ENCODE data around the gene ZNF688. TPM values are rescaled to one million over a fixed set of nuclear protein-coding genes. Genes with fewer than 3 reads are reported as not detected.

The ZNF688 gene
- total RNA-seq, 4 donors from 2014 or later, result 9.9 to 33.0 (median 20.0) TPM

DNA sequence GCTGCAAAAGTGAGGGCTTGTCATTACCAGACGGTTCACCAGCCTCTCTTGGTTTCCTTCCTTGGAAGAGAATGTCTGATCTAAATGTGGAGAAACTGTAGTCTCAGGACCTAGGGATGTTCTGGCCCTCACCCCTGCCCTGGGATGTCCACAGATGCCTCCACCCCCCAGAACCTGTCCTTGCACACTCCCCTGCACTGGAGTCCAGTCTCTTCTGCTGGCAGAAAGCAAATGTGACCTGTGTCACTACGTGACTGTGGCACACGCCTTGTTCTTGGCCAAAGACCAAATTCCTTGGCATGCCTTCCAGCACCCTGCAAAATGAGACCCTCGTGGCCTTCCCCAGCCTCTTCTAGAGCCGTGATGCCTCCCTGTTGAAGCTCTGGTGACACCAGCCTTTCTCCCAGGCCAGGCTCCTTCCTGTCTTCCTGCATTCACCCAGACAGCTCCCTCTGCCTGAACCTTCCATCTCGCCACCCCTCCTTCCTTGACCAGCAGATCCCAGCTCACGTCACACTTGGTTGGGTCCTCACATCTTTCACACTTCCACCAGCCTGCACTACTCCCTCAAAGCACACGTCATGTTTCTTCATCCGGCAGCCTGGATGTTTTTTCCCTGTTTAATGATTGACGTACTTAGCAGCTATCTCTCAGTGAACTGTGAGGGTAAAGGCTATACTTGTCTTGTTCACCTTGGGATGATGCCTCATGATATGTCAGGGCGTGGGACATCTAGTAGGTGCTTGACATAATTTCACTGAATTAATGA lies 49.5 kb downstream of the ZNF688 start:
- no peak for DNase-seq (ENCODE audit: low spot score in 2 of 2)
- no peaks in the 10 kb centered on the region for H3K9me3 ChIP-seq
- no peaks in the 10 kb centered on the region for H3K27me3 ChIP-seq
- H3K36me3 ChIP-seq, result peaks cover 11% of the 10 kb centered on the region
- no peak overlapping the region for H3K4me3 ChIP-seq
- no peak overlapping the region for H3K27ac ChIP-seq
- H3K4me1 ChIP-seq, result peaks cover 9% of the 10 kb centered on the region
- TF ChIP-seq POLR2A (IDR thresholded peaks at IDR 0.05) (no peak), EP300 (IDR thresholded peaks at IDR 0.05) (no peak), POLR2AphosphoS5 (IDR thresholded peaks at IDR 0.05) (no peak)
- TF ChIP-seq, protein P1, sequence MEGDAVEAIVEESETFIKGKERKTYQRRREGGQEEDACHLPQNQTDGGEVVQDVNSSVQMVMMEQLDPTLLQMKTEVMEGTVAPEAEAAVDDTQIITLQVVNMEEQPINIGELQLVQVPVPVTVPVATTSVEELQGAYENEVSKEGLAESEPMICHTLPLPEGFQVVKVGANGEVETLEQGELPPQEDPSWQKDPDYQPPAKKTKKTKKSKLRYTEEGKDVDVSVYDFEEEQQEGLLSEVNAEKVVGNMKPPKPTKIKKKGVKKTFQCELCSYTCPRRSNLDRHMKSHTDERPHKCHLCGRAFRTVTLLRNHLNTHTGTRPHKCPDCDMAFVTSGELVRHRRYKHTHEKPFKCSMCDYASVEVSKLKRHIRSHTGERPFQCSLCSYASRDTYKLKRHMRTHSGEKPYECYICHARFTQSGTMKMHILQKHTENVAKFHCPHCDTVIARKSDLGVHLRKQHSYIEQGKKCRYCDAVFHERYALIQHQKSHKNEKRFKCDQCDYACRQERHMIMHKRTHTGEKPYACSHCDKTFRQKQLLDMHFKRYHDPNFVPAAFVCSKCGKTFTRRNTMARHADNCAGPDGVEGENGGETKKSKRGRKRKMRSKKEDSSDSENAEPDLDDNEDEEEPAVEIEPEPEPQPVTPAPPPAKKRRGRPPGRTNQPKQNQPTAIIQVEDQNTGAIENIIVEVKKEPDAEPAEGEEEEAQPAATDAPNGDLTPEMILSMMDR (IDR thresholded peaks at IDR 0.05), result no peak
- 52% methylated on average over 10 of the region's 11 CpGs for WGBS

DNA sequence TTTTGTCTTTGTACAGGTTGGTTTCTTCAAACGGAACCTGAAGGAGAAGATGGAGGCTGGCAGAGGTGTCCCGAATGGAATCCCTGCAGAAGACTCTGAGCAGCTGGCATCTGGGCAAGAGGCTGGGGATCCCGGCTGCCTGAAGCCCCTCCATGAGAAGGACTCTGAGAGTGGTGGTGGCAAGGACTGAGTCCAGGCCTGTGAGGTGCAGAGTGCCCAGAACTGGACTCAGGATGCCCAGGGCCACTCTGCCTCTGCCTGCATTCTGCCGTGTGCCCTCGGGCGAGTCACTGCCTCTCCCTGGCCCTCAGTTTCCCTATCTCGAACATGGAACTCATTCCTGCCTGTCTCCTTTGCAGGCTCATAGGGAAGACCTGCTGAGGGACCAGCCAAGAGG lies 50.0 kb downstream of the ZNF688 start:
- Histone ChIP-seq H3K36me3 (peaks cover 11% of the 10 kb centered on the region), H3K9me3 (no peaks in the 10 kb centered on the region), H3K4me3 (no peak overlapping the region), H3K27me3 (no peaks in the 10 kb centered on the region), H3K27ac (no peak overlapping the region), H3K4me1 (peaks cover 9% of the 10 kb centered on the region)
- TF ChIP-seq, protein P1 (IDR thresholded peaks at IDR 0.05), result no peak
- TF ChIP-seq POLR2A (IDR thresholded peaks at IDR 0.05), result no peak
- TF ChIP-seq POLR2AphosphoS5 (IDR thresholded peaks at IDR 0.05), result no peak
- TF ChIP-seq EP300 (IDR thresholded peaks at IDR 0.05), result no peak
- WGBS, result 85% methylated on average over 3 of the region's 7 CpGs
- no peak for DNase-seq (ENCODE audit: low spot score in 2 of 2)

Other genes starting within 250 kb of the ZNF688 start
- gene CD2BP2, start 216.4 kb downstream of the ZNF688 start, total RNA-seq, result 10 to 100 TPM; 21.6 to 34.9 (median 27.7) TPM
- gene TBC1D10B, start 201.2 kb downstream of the ZNF688 start, total RNA-seq, result 10 to 100 TPM; 34.4 to 43.2 (median 38.4) TPM
- gene MYL11, start 196.9 kb downstream of the ZNF688 start, total RNA-seq, result not detected
- gene SEPTIN1, start 189.2 kb downstream of the ZNF688 start, total RNA-seq, result 1 to 10 TPM in 2 of 4 donors, under 1 TPM in 1, not detected in 1; 0.52 to 2.3 (median 1.3) TPM
- 10 to 100 TPM in 1 of 4 donors, 1 to 10 TPM in 3; 6.3 to 12.1 (median 8.1) TPM for gene ZNF48, start 176.3 kb downstream of the ZNF688 start, total RNA-seq
- gene ZNF771, start 164.1 kb downstream of the ZNF688 start, total RNA-seq, result 10 to 100 TPM in 1 of 4 donors, 1 to 10 TPM in 3; 4.9 to 14.3 (median 7.3) TPM
- 10 to 100 TPM; 17.2 to 26.0 (median 20.0) TPM for gene DCTPP1, start 141.7 kb downstream of the ZNF688 start, total RNA-seq
- 10 to 100 TPM; 16.8 to 26.2 (median 22.2) TPM for gene SEPHS2, start 125.8 kb downstream of the ZNF688 start, total RNA-seq
- 1 to 10 TPM in 2 of 4 donors, under 1 TPM in 2; 0.47 to 4.3 (median 1.9) TPM for gene ITGAL, start 99.0 kb downstream of the ZNF688 start, total RNA-seq
- 10 to 100 TPM; 30.5 to 41.3 (median 36.6) TPM for gene ZNF768, start 45.1 kb downstream of the ZNF688 start, total RNA-seq
- 10 to 100 TPM in 3 of 4 donors, 1 to 10 TPM in 1; 9.4 to 15.4 (median 11.5) TPM for gene ZNF747, start 36.9 kb downstream of the ZNF688 start, total RNA-seq
- 10 to 100 TPM in 1 of 4 donors, 1 to 10 TPM in 3; 5.5 to 10.5 (median 8.7) TPM for gene ZNF764, start 13.3 kb downstream of the ZNF688 start, total RNA-seq
- gene ZNF785, start 14.0 kb upstream of the ZNF688 start, total RNA-seq, result 10 to 100 TPM in 3 of 4 donors, 1 to 10 TPM in 1; 9.8 to 24.5 (median 11.2) TPM
- gene ZNF689, start 38.7 kb upstream of the ZNF688 start, total RNA-seq, result 10 to 100 TPM in 1 of 4 donors, 1 to 10 TPM in 3; 5.3 to 11.2 (median 6.0) TPM
- 10 to 100 TPM; 56.7 to 68.8 (median 62.1) TPM for gene PRR14, start 79.2 kb upstream of the ZNF688 start, total RNA-seq
- 10 to 100 TPM; 64.5 to 81.3 (median 73.1) TPM for gene FBRS, start 86.7 kb upstream of the ZNF688 start, total RNA-seq
- 10 to 100 TPM; 42.9 to 50.0 (median 44.6) TPM for gene SRCAP, start 127.5 kb upstream of the ZNF688 start, total RNA-seq
- gene PHKG2, start 176.7 kb upstream of the ZNF688 start, total RNA-seq, result 10 to 100 TPM; 24.8 to 54.9 (median 36.1) TPM
- gene CFAP119, start 190.3 kb upstream of the ZNF688 start, total RNA-seq, result 1 to 10 TPM; 3.8 to 6.7 (median 5.0) TPM
- gene RNF40, start 190.6 kb upstream of the ZNF688 start, total RNA-seq, result 10 to 100 TPM; 65.6 to 89.7 (median 76.5) TPM
- 10 to 100 TPM; 11.5 to 22.9 (median 16.1) TPM for gene ZNF629, start 215.5 kb upstream of the ZNF688 start, total RNA-seq

All from suprapubic skin (tissue), 4 donors.